DMS114 treated with DMSO at 0.1 percent for 48 hours (cell line): ENCODE data around the gene LIN9.

Experiments used
- DNase-seq: peaks from one replicate; lab custom pipeline; 2025; ENCODE audit not compliant: unreplicated experiment; lab: John Stamatoyannopoulos, UW

Gene LIN9

DNA sequence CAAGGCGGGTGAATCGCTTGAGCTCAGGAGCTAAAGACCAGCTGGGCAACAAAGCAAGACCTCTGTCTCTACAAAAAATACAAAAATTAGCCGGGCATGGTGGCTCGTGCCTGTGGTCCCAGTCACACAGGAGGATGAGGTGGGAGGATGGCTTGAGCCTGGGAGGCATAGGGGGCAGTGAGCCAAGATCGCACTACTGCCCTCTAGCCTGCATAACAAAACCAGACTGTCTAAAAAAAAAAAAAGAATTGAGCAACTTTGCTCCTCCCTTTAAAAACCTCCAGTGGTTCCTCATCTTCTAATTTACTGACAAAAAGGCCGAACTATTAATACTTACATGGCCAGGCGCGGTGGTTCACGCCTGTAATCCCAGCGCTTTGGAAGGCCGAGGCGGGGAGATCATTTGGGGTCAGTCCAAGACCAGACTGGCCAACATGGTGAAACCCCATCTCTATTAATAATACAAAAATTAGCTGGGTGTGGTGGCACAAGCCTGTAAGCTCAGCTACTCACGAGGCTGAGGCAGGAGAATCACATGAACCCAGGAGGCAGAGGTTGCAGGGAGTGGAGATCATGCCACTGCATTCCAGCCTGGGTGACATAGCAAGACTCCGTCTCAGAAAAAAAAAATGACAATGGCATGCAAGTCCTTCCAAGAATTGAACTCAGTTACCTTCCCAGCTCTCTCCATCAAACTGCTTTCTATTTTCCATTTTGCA, 126.8 kb downstream of the LIN9 start:
- no peak for DNase-seq
